Embryonic facial prominence (tissue), 1 donor: Measurements from ENCODE around the gene FILIP1L.
A peak's percentile ranks its signal among the peaks of the same experiment; 100 is the strongest.

Experiments
- DNase-seq: peaks from one replicate; pipeline ENCODE4 v3.0.0-alpha.2; 2016; ENCODE audit errors: extremely low spot score

FILIP1L gene

GRCh38 chr3:100042166-100042981 lies 71.9 kb downstream of the FILIP1L start:
- no peak for DNase-seq

GRCh38 chr3:100041328-100041749 lies 73.0 kb downstream of the FILIP1L start:
- peak; percentile 64 for DNase-seq

- no peak for DNase-seq
Observed at GRCh38 chr3:100040451-100041225, 73.7 kb downstream of the FILIP1L start.

GRCh38 chr3:100039075-100039474 lies 75.2 kb downstream of the FILIP1L start:
- DNase-seq: no peak

- no peak for DNase-seq
Observed at GRCh38 chr3:100033903-100034471, 80.3 kb downstream of the FILIP1L start.

- DNase-seq: no peak
Observed at GRCh38 chr3:100033184-100033583, 81.1 kb downstream of the FILIP1L start.

GRCh38 chr3:100032243-100032642 lies 82.1 kb downstream of the FILIP1L start:
- no peak for DNase-seq

- no peak for DNase-seq
Observed at GRCh38 chr3:100030914-100031425, 83.3 kb downstream of the FILIP1L start.

- DNase-seq: no peak
Observed at GRCh38 chr3:100030346-100030745, 84.0 kb downstream of the FILIP1L start.

- no peak for DNase-seq
Observed at GRCh38 chr3:100029689-100030088, 84.6 kb downstream of the FILIP1L start.

- DNase-seq: no peak
Observed at GRCh38 chr3:100029052-100029451, 85.2 kb downstream of the FILIP1L start.

GRCh38 chr3:100027321-100027720 lies 87.0 kb downstream of the FILIP1L start:
- no peak for DNase-seq

GRCh38 chr3:100024520-100025303 lies 89.6 kb downstream of the FILIP1L start:
- no peak for DNase-seq

GRCh38 chr3:100023595-100023994 lies 90.7 kb downstream of the FILIP1L start:
- DNase-seq: no peak

- no peak for DNase-seq
Observed at GRCh38 chr3:100023150-100023549, 91.2 kb downstream of the FILIP1L start.

GRCh38 chr3:100022506-100022905 lies 91.8 kb downstream of the FILIP1L start:
- DNase-seq: no peak

- no peak for DNase-seq
Observed at GRCh38 chr3:100020876-100021644, 93.2 kb downstream of the FILIP1L start.

GRCh38 chr3:100019719-100020118 lies 94.6 kb downstream of the FILIP1L start:
- DNase-seq: no peak

GRCh38 chr3:100018806-100019205 lies 95.5 kb downstream of the FILIP1L start:
- no peak for DNase-seq

GRCh38 chr3:100010087-100010417 lies 104.2 kb downstream of the FILIP1L start:
- DNase-seq: no peak
